Measurements from ENCODE around the gene RIN3.
"Not testable (repeated sequence)": the region's sequence is repeated elsewhere in the genome, so short reads cannot be mapped to it uniquely, and the experiment has no call there.

Gene RIN3

DNA sequence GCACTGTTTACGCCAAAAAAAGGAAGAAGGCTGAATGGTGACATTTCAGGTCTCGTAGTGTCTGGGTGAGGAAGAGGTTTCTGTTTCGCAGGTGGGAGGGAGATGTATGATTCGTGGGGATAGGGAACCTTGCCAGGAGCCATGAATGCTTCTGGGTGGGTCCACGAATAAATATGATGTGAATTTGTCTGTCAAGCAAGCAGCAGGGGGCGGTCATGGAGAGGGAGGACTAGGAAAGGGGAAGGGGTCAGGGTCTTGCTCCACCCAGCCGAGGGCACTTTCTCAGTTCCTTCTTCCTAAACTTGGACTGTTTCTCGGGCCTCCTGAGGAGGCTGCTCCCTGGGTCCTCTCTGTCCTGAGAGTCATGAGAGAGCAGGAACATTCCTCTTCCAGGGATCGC lies 162.4 kb downstream of the RIN3 start:
- no peak for DNase-seq
- Mint-ChIP-seq H3K27me3 (ENCODE audit: low read depth, poor library complexity) (peaks cover 5% of the 10 kb centered on the region), H3K9me3 (no peaks in the 10 kb centered on the region), H3K36me3 (ENCODE audit: low read depth) (no peaks in the 10 kb centered on the region), H3K4me1 (no peaks in the 10 kb centered on the region), H3K4me3 (no peak overlapping the region), H3K27ac (no peak overlapping the region)
- TF ChIP-seq, protein P1, sequence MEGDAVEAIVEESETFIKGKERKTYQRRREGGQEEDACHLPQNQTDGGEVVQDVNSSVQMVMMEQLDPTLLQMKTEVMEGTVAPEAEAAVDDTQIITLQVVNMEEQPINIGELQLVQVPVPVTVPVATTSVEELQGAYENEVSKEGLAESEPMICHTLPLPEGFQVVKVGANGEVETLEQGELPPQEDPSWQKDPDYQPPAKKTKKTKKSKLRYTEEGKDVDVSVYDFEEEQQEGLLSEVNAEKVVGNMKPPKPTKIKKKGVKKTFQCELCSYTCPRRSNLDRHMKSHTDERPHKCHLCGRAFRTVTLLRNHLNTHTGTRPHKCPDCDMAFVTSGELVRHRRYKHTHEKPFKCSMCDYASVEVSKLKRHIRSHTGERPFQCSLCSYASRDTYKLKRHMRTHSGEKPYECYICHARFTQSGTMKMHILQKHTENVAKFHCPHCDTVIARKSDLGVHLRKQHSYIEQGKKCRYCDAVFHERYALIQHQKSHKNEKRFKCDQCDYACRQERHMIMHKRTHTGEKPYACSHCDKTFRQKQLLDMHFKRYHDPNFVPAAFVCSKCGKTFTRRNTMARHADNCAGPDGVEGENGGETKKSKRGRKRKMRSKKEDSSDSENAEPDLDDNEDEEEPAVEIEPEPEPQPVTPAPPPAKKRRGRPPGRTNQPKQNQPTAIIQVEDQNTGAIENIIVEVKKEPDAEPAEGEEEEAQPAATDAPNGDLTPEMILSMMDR (IDR thresholded peaks at IDR 0.05), result no peak

DNA sequence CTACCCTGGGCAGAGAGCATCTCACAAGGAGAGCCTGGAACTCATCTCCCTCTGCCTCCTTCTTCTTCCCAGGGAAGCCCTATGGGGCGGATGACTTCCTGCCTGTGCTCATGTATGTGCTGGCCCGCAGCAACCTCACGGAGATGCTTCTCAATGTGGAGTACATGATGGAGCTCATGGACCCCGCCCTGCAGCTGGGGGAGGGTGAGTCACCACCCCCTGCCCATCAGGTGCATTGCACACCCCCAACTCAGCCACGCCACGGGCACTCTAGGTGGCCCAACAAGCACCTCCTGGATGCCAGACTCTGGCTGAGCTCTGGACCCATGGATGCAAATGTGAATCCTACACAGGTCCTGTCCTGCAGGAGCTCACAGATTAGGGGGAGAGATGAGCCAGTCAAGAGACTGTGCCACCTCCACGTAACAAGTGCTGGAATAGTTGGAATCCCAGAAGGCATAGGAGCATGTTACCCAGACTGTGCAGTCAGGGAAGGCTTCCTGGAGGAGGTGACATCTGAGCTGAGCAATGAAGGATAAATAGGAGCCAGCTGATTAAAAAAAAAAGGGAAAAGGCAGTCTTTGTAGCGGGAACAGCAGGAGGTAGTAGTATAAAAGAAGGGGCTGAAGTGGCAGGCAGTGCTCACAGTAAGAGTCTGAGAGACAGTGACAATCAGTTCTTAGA lies 163.0 kb downstream of the RIN3 start:
- no peaks in the 10 kb centered on the region for H3K9me3 Mint-ChIP-seq
- no peaks in the 10 kb centered on the region for H3K36me3 Mint-ChIP-seq (ENCODE audit: low read depth)
- no peak overlapping the region for H3K4me3 Mint-ChIP-seq
- no peak overlapping the region for H3K27ac Mint-ChIP-seq
- no peaks in the 10 kb centered on the region for H3K4me1 Mint-ChIP-seq
- TF ChIP-seq, protein P1 (IDR thresholded peaks at IDR 0.05), result no peak
- DNase-seq, result no peak
- peaks cover 8% of the 10 kb centered on the region for H3K27me3 Mint-ChIP-seq (ENCODE audit: low read depth, poor library complexity)

DNA sequence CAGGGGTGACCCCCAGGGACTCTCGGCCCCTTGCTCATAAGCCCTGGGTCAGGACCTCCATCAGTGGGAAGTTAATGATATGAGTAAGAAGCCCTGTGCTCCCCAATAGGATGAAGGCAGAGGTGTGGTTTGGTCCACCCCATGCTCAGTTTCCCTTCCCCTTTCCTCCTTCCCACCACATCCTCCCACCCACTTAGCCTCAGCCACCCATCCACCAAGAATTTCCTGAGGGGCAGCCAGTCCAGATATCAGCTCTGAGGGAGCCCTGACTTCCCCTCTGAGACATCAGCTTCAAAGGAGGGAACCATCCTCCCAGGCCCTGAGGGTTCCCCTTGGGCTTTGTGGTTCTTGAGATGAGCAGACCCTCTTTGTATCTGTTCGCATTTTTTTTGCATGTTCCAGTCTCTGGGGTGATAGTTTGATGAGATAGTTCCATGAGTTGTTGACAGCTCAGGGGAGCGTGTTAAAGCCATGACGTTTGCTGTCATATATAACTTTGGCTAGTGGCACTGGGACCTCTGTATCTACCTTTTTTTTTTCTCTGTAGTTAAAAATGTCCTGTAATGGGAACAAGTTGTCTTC lies 163.6 kb downstream of the RIN3 start:
- no peak for DNase-seq
- Mint-ChIP-seq H3K9me3 (no peaks in the 10 kb centered on the region), H3K27me3 (ENCODE audit: low read depth, poor library complexity) (peaks cover 8% of the 10 kb centered on the region), H3K4me1 (no peaks in the 10 kb centered on the region), H3K4me3 (no peak overlapping the region), H3K36me3 (ENCODE audit: low read depth) (no peaks in the 10 kb centered on the region), H3K27ac (no peak overlapping the region)
- TF ChIP-seq, protein P1 (IDR thresholded peaks at IDR 0.05), result no peak

DNA sequence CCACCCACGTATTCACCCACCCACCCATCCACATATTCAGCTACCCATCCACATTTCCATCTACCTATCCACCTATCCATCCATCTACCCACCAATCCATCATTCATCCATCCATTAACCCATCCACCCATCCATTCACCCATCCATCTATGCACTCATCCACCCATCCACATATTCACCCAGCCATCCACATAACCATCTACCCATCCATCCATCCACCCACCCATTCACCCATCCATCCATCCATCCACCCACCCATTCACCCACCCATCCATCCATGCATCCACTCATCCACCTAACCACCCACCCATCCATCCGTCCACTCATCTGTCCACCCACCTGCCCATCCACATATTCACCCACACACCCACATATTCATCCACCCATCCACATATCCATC lies 164.4 kb downstream of the RIN3 start:
- H3K27ac Mint-ChIP-seq, result no peak overlapping the region
- H3K4me3 Mint-ChIP-seq, result no peak overlapping the region
- no peaks in the 10 kb centered on the region for H3K4me1 Mint-ChIP-seq
- H3K9me3 Mint-ChIP-seq, result no peaks in the 10 kb centered on the region
- DNase-seq, result no peak
- peaks cover 8% of the 10 kb centered on the region for H3K27me3 Mint-ChIP-seq (ENCODE audit: low read depth, poor library complexity)
- no peaks in the 10 kb centered on the region for H3K36me3 Mint-ChIP-seq (ENCODE audit: low read depth)
- TF ChIP-seq, protein P1 (IDR thresholded peaks at IDR 0.05), result no peak

DNA sequence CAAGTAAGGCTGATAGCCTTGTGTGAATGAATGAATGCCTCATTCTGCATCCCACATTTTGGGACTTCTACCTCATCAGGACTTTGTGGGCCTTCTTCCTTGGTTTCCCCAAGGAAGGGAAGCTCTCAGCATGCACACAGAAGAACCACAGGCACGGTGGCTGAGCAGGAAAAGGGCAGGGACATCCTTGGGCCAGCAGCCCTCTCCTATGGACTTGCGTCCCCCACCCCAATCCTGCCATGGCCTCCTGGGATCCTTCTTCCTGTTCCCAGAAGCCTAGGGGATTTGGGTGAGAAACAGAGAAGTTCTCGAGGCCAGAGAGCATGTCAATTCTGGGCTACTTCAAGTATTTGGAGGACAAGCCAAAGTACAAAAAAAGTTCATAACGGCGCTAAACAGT lies 165.2 kb downstream of the RIN3 start:
- Mint-ChIP-seq H3K4me1 (no peaks in the 10 kb centered on the region), H3K27me3 (ENCODE audit: low read depth, poor library complexity) (peaks cover 8% of the 10 kb centered on the region), H3K9me3 (no peaks in the 10 kb centered on the region), H3K36me3 (ENCODE audit: low read depth) (no peaks in the 10 kb centered on the region), H3K4me3 (no peak overlapping the region), H3K27ac (no peak overlapping the region)
- DNase-seq, result no peak
- TF ChIP-seq, protein P1 (IDR thresholded peaks at IDR 0.05), result no peak

DNA sequence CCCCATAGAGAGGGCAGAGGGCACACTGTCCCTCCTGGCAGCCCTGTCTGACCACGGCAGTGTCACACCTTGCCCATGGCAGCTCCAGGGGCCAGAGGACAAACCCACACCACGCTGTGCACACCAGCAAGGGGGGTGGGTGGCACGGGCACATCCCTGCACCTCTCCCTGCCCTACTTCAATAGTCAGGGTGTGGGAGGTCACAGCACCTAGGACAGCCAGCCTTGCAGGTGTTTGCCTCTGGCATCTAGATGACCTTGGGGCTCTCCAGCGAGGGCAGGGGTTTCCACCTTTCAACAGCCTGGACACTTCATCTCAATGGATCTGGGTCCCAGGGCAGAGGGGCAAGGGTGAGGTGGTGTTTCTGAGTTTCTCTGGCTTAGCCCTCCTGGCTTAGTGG lies 165.7 kb downstream of the RIN3 start:
- Mint-ChIP-seq H3K27ac (no peak overlapping the region), H3K4me1 (no peaks in the 10 kb centered on the region), H3K9me3 (no peaks in the 10 kb centered on the region), H3K27me3 (ENCODE audit: low read depth, poor library complexity) (peaks cover 8% of the 10 kb centered on the region), H3K36me3 (ENCODE audit: low read depth) (no peaks in the 10 kb centered on the region), H3K4me3 (no peak overlapping the region)
- no peak for DNase-seq
- TF ChIP-seq, protein P1 (IDR thresholded peaks at IDR 0.05), result no peak

DNA sequence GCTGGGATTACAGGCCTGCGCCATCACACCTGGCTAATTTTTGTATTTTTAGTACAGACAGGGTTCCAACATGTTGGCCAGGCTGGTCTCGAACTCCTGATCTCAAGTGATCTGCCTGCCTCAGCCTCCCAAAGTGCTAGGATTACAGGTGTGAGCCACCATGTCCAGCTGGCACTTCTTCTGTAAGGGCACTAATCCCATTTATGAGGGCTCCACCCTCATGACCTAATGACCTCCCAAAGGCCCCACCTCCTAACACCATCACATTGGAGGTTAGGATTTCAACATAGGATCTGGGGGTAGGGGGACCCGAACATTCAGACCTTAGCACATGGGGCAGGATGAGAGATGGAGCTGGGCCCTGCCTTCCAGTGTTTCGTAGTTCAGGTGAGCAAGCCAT lies 166.7 kb downstream of the RIN3 start:
- H3K4me1 Mint-ChIP-seq; H3K36me3 Mint-ChIP-seq (ENCODE audit: low read depth); H3K4me3 Mint-ChIP-seq; H3K9me3 Mint-ChIP-seq; H3K27ac Mint-ChIP-seq; DNase-seq; H3K27me3 Mint-ChIP-seq (ENCODE audit: low read depth, poor library complexity): not testable (repeated sequence)
